PC-9 (cell line): ENCODE data around the gene PITPNC1. TPM values are rescaled to one million over a fixed set of nuclear protein-coding genes. Genes with fewer than 3 reads are reported as not detected.

Experiments
- BruUV-seq: library from RNA; stranded (reverse); fragments of 400-500 nt; replicated peaks from 2 replicates; lab custom pipeline; 2021; lab: Mats Ljungman, UMichigan
- CTCF ChIA-PET: fragments of 300-600 bp; sonication (Branson Sonifier 250); formaldehyde crosslinking; loops from one replicate; lab custom pipeline; 2022; ENCODE audit warnings: antibody characterized with exemption; lab: Charles Lee
- POLR2A ChIA-PET: fragments of 300-600 bp; sonication (Branson Sonifier 250); formaldehyde crosslinking; loops from one replicate; lab custom pipeline; 2022; ENCODE audit warnings: antibody characterized with exemption; ENCODE audit not compliant: unreplicated experiment; lab: Charles Lee
- DNase-seq, 2 experiments: peaks; one replicate each; pipeline versions ENCODE4 v3.0.0 to v3.0.0-alpha.2; 2015 to 2022; ENCODE audit warnings: mixed read lengths in 1 of 2
- H2AFZ ChIP-seq: fragments of 200-600 bp; sonication (generic); 2 replicates; pipeline ENCODE4 v1.8.1; 2017; ENCODE audit warnings: antibody characterized with exemption
- H3F3A ChIP-seq: fragments of 200-600 bp; sonication (generic); 2 replicates; pipeline ENCODE4 v1.8.1; 2017; ENCODE audit warnings: antibody characterized with exemption, mild to moderate bottlenecking, low read depth; ENCODE audit not compliant: insufficient read depth
- H3K27ac ChIP-seq: fragments of 200-600 bp; sonication (generic); 2 replicates; pipeline ENCODE4 v1.6.1; 2016; ENCODE audit warnings: mixed run types
- H3K27me3 ChIP-seq: fragments of 200-600 bp; sonication (generic); 2 replicates; pipeline ENCODE4 v1.6.1; 2016; ENCODE audit warnings: low read depth, mixed run types; ENCODE audit not compliant: insufficient read depth
- H3K36me3 ChIP-seq: fragments of 200-600 bp; sonication (generic); 2 replicates; pipeline ENCODE4 v1.6.1; 2016; ENCODE audit warnings: low read depth, mixed run types
- H3K4me1 ChIP-seq: fragments of 200-600 bp; sonication (generic); replicated peaks from 2 replicates; pipeline ENCODE4 v1.6.1; 2016; ENCODE audit warnings: mixed run types; ENCODE audit not compliant: insufficient read depth
- H3K4me2 ChIP-seq: fragments of 200-600 bp; sonication (generic); 2 replicates; pipeline ENCODE4 v1.6.1; 2017; ENCODE audit warnings: mixed run types
- H3K4me3 ChIP-seq: fragments of 200-600 bp; sonication (generic); 2 replicates; pipeline ENCODE4 v1.6.1; 2016; ENCODE audit warnings: mixed run types
- H3K79me2 ChIP-seq: fragments of 200-600 bp; sonication (generic); 2 replicates; pipeline ENCODE4 v1.6.1; 2017; ENCODE audit warnings: low read depth, mixed run types
- H3K9me2 ChIP-seq: fragments of 200-600 bp; sonication (generic); 2 replicates; pipeline ENCODE4 v1.8.1; 2017; ENCODE audit warnings: mild to moderate bottlenecking; ENCODE audit not compliant: insufficient read depth
- H3K9me3 ChIP-seq: fragments of 200-600 bp; sonication (generic); 2 replicates; pipeline ENCODE4 v1.8.1; 2016; ENCODE audit warnings: low read depth; ENCODE audit not compliant: insufficient read depth
- H4K20me1 ChIP-seq: fragments of 200-600 bp; sonication (generic); 2 replicates; pipeline ENCODE4 v1.8.1; 2017; ENCODE audit not compliant: insufficient read depth
- EZH2 ChIP-seq: fragments of 200-600 bp; sonication (generic); IDR thresholded peaks from 2 replicates; pipeline ENCODE4 v1.8.0; 2017; ENCODE audit warnings: antibody characterized with exemption, low read depth
- intact Hi-C: fragments of 100-400 bp; cut with micrococcal nuclease; formaldehyde crosslinking; loops from one replicate; pipeline ENCODE4 v1.10.0; 2022; ENCODE audit not compliant: unreplicated experiment
- total RNA-seq: library from RNA; stranded (reverse); gene quantifications from 2 replicates; pipeline ENCODE4 v1.2.3, GENCODE V29; 2021
- TF ChIP-seq, protein P1 (sequence below): fragments of 200-600 bp; sonication (generic); conservative IDR thresholded peaks from 2 replicates; pipeline ENCODE4 v1.6.1; 2017; ENCODE audit warnings: mixed run types, antibody characterized with exemption, mild to moderate bottlenecking, moderate library complexity

PITPNC1 gene
- total RNA-seq, 1 experiment from 2014 or later, result 6.0 TPM

GRCh38 chr17:67506966-67507365 lies 129.9 kb downstream of the PITPNC1 start:
- Histone ChIP-seq H3K4me1 (peaks cover 23% of the 10 kb centered on the region), H3K9me3 (no peaks in the 10 kb centered on the region), H3K9me2 (no peaks in the 10 kb centered on the region), H3K4me2 (no peak overlapping the region), H3K27me3 (no peaks in the 10 kb centered on the region), H3F3A (peaks cover 8% of the 10 kb centered on the region; the same call in 1 of the 2 replicates), H4K20me1 (no peaks in the 10 kb centered on the region), H3K4me3 (no peak overlapping the region), H2AFZ (no peak overlapping the region), H3K36me3 (no peaks in the 10 kb centered on the region), H3K27ac (no peak overlapping the region), H3K79me2 (no peaks in the 10 kb centered on the region)
- TF ChIP-seq, protein P1, sequence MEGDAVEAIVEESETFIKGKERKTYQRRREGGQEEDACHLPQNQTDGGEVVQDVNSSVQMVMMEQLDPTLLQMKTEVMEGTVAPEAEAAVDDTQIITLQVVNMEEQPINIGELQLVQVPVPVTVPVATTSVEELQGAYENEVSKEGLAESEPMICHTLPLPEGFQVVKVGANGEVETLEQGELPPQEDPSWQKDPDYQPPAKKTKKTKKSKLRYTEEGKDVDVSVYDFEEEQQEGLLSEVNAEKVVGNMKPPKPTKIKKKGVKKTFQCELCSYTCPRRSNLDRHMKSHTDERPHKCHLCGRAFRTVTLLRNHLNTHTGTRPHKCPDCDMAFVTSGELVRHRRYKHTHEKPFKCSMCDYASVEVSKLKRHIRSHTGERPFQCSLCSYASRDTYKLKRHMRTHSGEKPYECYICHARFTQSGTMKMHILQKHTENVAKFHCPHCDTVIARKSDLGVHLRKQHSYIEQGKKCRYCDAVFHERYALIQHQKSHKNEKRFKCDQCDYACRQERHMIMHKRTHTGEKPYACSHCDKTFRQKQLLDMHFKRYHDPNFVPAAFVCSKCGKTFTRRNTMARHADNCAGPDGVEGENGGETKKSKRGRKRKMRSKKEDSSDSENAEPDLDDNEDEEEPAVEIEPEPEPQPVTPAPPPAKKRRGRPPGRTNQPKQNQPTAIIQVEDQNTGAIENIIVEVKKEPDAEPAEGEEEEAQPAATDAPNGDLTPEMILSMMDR, result no peak
- no peak for TF ChIP-seq EZH2
- POLR2A ChIA-PET, result no interaction called here
- DNase-seq, result no peak
- intact Hi-C loops, result no loop called here
- no TSS peak for BruUV-seq
- CTCF ChIA-PET, result no interaction called here

- no peak overlapping the region for H3K4me3 ChIP-seq
- no TSS peak for BruUV-seq
These were observed 132.6 kb downstream of the PITPNC1 start for GRCh38 chr17:67509390-67510287.

DNA sequence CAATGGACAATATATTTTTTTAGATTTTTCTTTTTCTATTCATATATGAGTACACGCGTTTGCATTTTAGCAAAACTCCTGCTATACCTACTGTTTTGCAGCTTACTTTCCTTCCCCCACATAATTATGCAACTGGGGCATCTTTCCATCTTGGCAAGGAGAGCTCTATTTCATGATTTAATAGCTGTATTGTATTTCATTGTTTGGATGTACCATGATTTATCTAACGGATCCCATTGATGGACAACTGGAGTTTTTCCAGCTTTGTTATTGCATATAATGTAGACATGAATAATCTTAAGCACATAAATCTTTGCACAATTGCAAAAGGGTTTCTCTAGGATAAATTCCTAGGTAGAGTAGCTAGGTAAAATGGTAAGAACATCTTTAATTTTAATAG lies 133.9 kb downstream of the PITPNC1 start:
- no peaks in the 10 kb centered on the region for H3K9me2 ChIP-seq
- H3K79me2 ChIP-seq, result no peaks in the 10 kb centered on the region
- H3K27me3 ChIP-seq, result no peaks in the 10 kb centered on the region
- H4K20me1 ChIP-seq, result no peaks in the 10 kb centered on the region
- H3K27ac ChIP-seq, result no peak overlapping the region
- no TSS peak for BruUV-seq
- POLR2A ChIA-PET, result interaction anchor here (0.6 kb wide), 1 partner anchor 144 kb away, joined by 3 read pairs; no protein-coding TSS in a partner anchor
- H2AFZ ChIP-seq, result no peak overlapping the region
- intact Hi-C loops, result no loop called here
- H3K9me3 ChIP-seq, result no peaks in the 10 kb centered on the region
- no peak overlapping the region for H3K4me2 ChIP-seq
- CTCF ChIA-PET, result no interaction called here
- H3K4me1 ChIP-seq, result no peaks in the 10 kb centered on the region
- no peaks in the 10 kb centered on the region for H3K36me3 ChIP-seq
- no peak overlapping the region for H3K4me3 ChIP-seq
- TF ChIP-seq EZH2, result no peak
- TF ChIP-seq, protein P1, result no peak
- H3F3A ChIP-seq, result no peaks in the 10 kb centered on the region
- DNase-seq, result no peak

More at GRCh38 chr17:67509390-67510287, 132.6 kb downstream of the PITPNC1 start:
- H3K27ac ChIP-seq, result no peak overlapping the region
- H3K79me2 ChIP-seq, result no peaks in the 10 kb centered on the region
- ChIA-PET CTCF (no interaction called here), POLR2A (no interaction called here)
- no peaks in the 10 kb centered on the region for H3F3A ChIP-seq
- H3K36me3 ChIP-seq, result no peaks in the 10 kb centered on the region
- H3K4me2 ChIP-seq, result no peak overlapping the region
- H3K9me3 ChIP-seq, result no peaks in the 10 kb centered on the region
- no peaks in the 10 kb centered on the region for H4K20me1 ChIP-seq
- TF ChIP-seq, protein P1, result no peak
- no peak for TF ChIP-seq EZH2
- no peaks in the 10 kb centered on the region for H3K9me2 ChIP-seq
- intact Hi-C loops, result no loop called here
- H2AFZ ChIP-seq, result no peak overlapping the region
- H3K4me1 ChIP-seq, result no peaks in the 10 kb centered on the region
- no peak for DNase-seq
- H3K27me3 ChIP-seq, result no peaks in the 10 kb centered on the region
